ENCODE data around the gene CTNNA3.

Gene CTNNA3

GRCh38 chr10:65907199-65907712 lies 1788.7 kb downstream of the CTNNA3 start:
- 76% methylated on average over 4 of the region's 8 CpGs for WGBS (ENCODE audit: insufficient coverage)
- Histone ChIP-seq H3K4me1 (ENCODE audit: control extremely low read depth in 1 of 4, control insufficient read depth in 4 of 4, insufficient read depth in 4 of 4, low read length in 3 of 4) (peaks cover 0 to 10% (median 5%) of the 10 kb centered on the region in 4 experiments), H3K27me3 (replicated peaks in 2 of 5; ENCODE audit: control insufficient read depth in 4 of 5, insufficient read depth in 5 of 5, low read length in 4 of 5) (no peaks in the 10 kb centered on the region), H3K36me3 (ENCODE audit: control insufficient read depth in 4 of 4, insufficient read depth in 4 of 4, low read length in 3 of 4) (no peaks in the 10 kb centered on the region), H3K4me3 (ENCODE audit: control insufficient read depth in 1 of 7, extremely low read depth in 1 of 7, insufficient read depth in 4 of 7, low read depth in 2 of 7, low read length in 6 of 7) (no peak overlapping the region), H3K9me3 (ENCODE audit: control extremely low read depth in 1 of 5, control insufficient read depth in 4 of 5, insufficient read depth in 2 of 5, low read depth in 1 of 5, low read length in 4 of 5) (no peaks in the 10 kb centered on the region), H3K27ac (ENCODE audit: insufficient read depth in 1 of 2, low read depth in 1 of 2, low read length in 2 of 2, poor library complexity in 1 of 2, severe bottlenecking in 2 of 2) (no peak overlapping the region)
- ChIA-PET CTCF (no interaction called here), POLR2A (no interaction called here)
- no peak for DNase-seq

GRCh38 chr10:65903620-65904019 lies 1792.4 kb downstream of the CTNNA3 start:
- H3K9me3 ChIP-seq (ENCODE audit: control extremely low read depth in 1 of 5, control insufficient read depth in 4 of 5, insufficient read depth in 2 of 5, low read depth in 1 of 5, low read length in 4 of 5) = no peaks in the 10 kb centered on the region
- peaks cover 0 to 3% (median 1%) of the 10 kb centered on the region in 4 experiments for H3K4me1 ChIP-seq (ENCODE audit: control extremely low read depth in 1 of 4, control insufficient read depth in 4 of 4, insufficient read depth in 4 of 4, low read length in 3 of 4)
- H3K36me3 ChIP-seq (ENCODE audit: control insufficient read depth in 4 of 4, insufficient read depth in 4 of 4, low read length in 3 of 4) = no peaks in the 10 kb centered on the region
- H3K4me3 ChIP-seq (ENCODE audit: control insufficient read depth in 1 of 7, extremely low read depth in 1 of 7, insufficient read depth in 4 of 7, low read depth in 2 of 7, low read length in 6 of 7) = no peak overlapping the region
- H3K27me3 ChIP-seq (replicated peaks in 2 of 5; ENCODE audit: control insufficient read depth in 4 of 5, insufficient read depth in 5 of 5, low read length in 4 of 5) = no peaks in the 10 kb centered on the region
- no peak overlapping the region for H3K27ac ChIP-seq (ENCODE audit: insufficient read depth in 1 of 2, low read depth in 1 of 2, low read length in 2 of 2, poor library complexity in 1 of 2, severe bottlenecking in 2 of 2)
- no peak for DNase-seq
- ChIA-PET POLR2A (no interaction called here), CTCF (interaction anchor here (1.2 kb wide), 1 partner anchor 9 kb away, joined by 3 read pairs; no protein-coding TSS in a partner anchor)
- 100% methylated on average over 2 of the region's 4 CpGs for WGBS (ENCODE audit: insufficient coverage)

GRCh38 chr10:65900271-65900670 lies 1795.7 kb downstream of the CTNNA3 start:
- Histone ChIP-seq H3K27me3 (replicated peaks in 2 of 5; ENCODE audit: control insufficient read depth in 4 of 5, insufficient read depth in 5 of 5, low read length in 4 of 5) (no peaks in the 10 kb centered on the region), H3K27ac (ENCODE audit: insufficient read depth in 1 of 2, low read depth in 1 of 2, low read length in 2 of 2, poor library complexity in 1 of 2, severe bottlenecking in 2 of 2) (no peak overlapping the region), H3K4me3 (ENCODE audit: control insufficient read depth in 1 of 7, extremely low read depth in 1 of 7, insufficient read depth in 4 of 7, low read depth in 2 of 7, low read length in 6 of 7) (no peak overlapping the region), H3K9me3 (ENCODE audit: control extremely low read depth in 1 of 5, control insufficient read depth in 4 of 5, insufficient read depth in 2 of 5, low read depth in 1 of 5, low read length in 4 of 5) (no peaks in the 10 kb centered on the region), H3K36me3 (ENCODE audit: control insufficient read depth in 4 of 4, insufficient read depth in 4 of 4, low read length in 3 of 4) (no peaks in the 10 kb centered on the region), H3K4me1 (ENCODE audit: control extremely low read depth in 1 of 4, control insufficient read depth in 4 of 4, insufficient read depth in 4 of 4, low read length in 3 of 4) (peaks cover 0 to 8% (median 1%) of the 10 kb centered on the region in 4 experiments)
- no peak for DNase-seq
- POLR2A ChIA-PET = no interaction called here
- CTCF ChIA-PET = no interaction called here
- 77% methylated on average over 7 of the region's 7 CpGs for WGBS (ENCODE audit: insufficient coverage)

- H3K4me3 ChIP-seq (ENCODE audit: control insufficient read depth in 1 of 7, extremely low read depth in 1 of 7, insufficient read depth in 4 of 7, low read depth in 2 of 7, low read length in 6 of 7) = no peak overlapping the region
- peak; percentile 11 to 61 (median 49) for DNase-seq
- ChIA-PET CTCF (no interaction called here), POLR2A (no interaction called here)
- no peaks in the 10 kb centered on the region for H3K36me3 ChIP-seq (ENCODE audit: control insufficient read depth in 4 of 4, insufficient read depth in 4 of 4, low read length in 3 of 4)
- H3K4me1 ChIP-seq (ENCODE audit: control extremely low read depth in 1 of 4, control insufficient read depth in 4 of 4, insufficient read depth in 4 of 4, low read length in 3 of 4) = peaks cover 0 to 8% (median 1%) of the 10 kb centered on the region in 4 experiments
- no peaks in the 10 kb centered on the region for H3K9me3 ChIP-seq (ENCODE audit: control extremely low read depth in 1 of 5, control insufficient read depth in 4 of 5, insufficient read depth in 2 of 5, low read depth in 1 of 5, low read length in 4 of 5)
- WGBS (ENCODE audit: insufficient coverage) = no CpG with 5 or more reads among the region's 1 CpG
- no peaks in the 10 kb centered on the region for H3K27me3 ChIP-seq (replicated peaks in 2 of 5; ENCODE audit: control insufficient read depth in 4 of 5, insufficient read depth in 5 of 5, low read length in 4 of 5)
- H3K27ac ChIP-seq (ENCODE audit: insufficient read depth in 1 of 2, low read depth in 1 of 2, low read length in 2 of 2, poor library complexity in 1 of 2, severe bottlenecking in 2 of 2) = no peak overlapping the region
These were observed 1797.9 kb downstream of the CTNNA3 start for GRCh38 chr10:65898055-65898454.

GRCh38 chr10:65894961-65895360 lies 1801.0 kb downstream of the CTNNA3 start:
- ChIA-PET CTCF (interaction anchor here (1.7 kb wide), 1 partner anchor 9 kb away, joined by 3 read pairs; no protein-coding TSS in a partner anchor), POLR2A (no interaction called here)
- no peaks in the 10 kb centered on the region for H3K9me3 ChIP-seq (ENCODE audit: control extremely low read depth in 1 of 5, control insufficient read depth in 4 of 5, insufficient read depth in 2 of 5, low read depth in 1 of 5, low read length in 4 of 5)
- H3K4me3 ChIP-seq (ENCODE audit: control insufficient read depth in 1 of 7, extremely low read depth in 1 of 7, insufficient read depth in 4 of 7, low read depth in 2 of 7, low read length in 6 of 7) = no peak overlapping the region
- 100% methylated on average over 3 of the region's 7 CpGs for WGBS (ENCODE audit: insufficient coverage)
- no peak for DNase-seq
- H3K27ac ChIP-seq (ENCODE audit: insufficient read depth in 1 of 2, low read depth in 1 of 2, low read length in 2 of 2, poor library complexity in 1 of 2, severe bottlenecking in 2 of 2) = no peak overlapping the region
- H3K27me3 ChIP-seq (replicated peaks in 2 of 5; ENCODE audit: control insufficient read depth in 4 of 5, insufficient read depth in 5 of 5, low read length in 4 of 5) = no peaks in the 10 kb centered on the region
- peaks cover 0 to 15% (median 4%) of the 10 kb centered on the region in 4 experiments for H3K4me1 ChIP-seq (ENCODE audit: control extremely low read depth in 1 of 4, control insufficient read depth in 4 of 4, insufficient read depth in 4 of 4, low read length in 3 of 4)
- no peaks in the 10 kb centered on the region for H3K36me3 ChIP-seq (ENCODE audit: control insufficient read depth in 4 of 4, insufficient read depth in 4 of 4, low read length in 3 of 4)

- peaks cover 0 to 13% (median 4%) of the 10 kb centered on the region in 4 experiments for H3K4me1 ChIP-seq (ENCODE audit: control extremely low read depth in 1 of 4, control insufficient read depth in 4 of 4, insufficient read depth in 4 of 4, low read length in 3 of 4)
- 78% methylated on average over 2 of the region's 4 CpGs for WGBS (ENCODE audit: insufficient coverage)
- no peaks in the 10 kb centered on the region for H3K9me3 ChIP-seq (ENCODE audit: control extremely low read depth in 1 of 5, control insufficient read depth in 4 of 5, insufficient read depth in 2 of 5, low read depth in 1 of 5, low read length in 4 of 5)
- H3K27me3 ChIP-seq (replicated peaks in 2 of 5; ENCODE audit: control insufficient read depth in 4 of 5, insufficient read depth in 5 of 5, low read length in 4 of 5) = no peaks in the 10 kb centered on the region
- POLR2A ChIA-PET = no interaction called here
- no peak overlapping the region for H3K4me3 ChIP-seq (ENCODE audit: control insufficient read depth in 1 of 7, extremely low read depth in 1 of 7, insufficient read depth in 4 of 7, low read depth in 2 of 7, low read length in 6 of 7)
- CTCF ChIA-PET = interaction anchor here (1.7 kb wide), 1 partner anchor 10 kb away, joined by 3 read pairs; no protein-coding TSS in a partner anchor
- no peak overlapping the region for H3K27ac ChIP-seq (ENCODE audit: insufficient read depth in 1 of 2, low read depth in 1 of 2, low read length in 2 of 2, poor library complexity in 1 of 2, severe bottlenecking in 2 of 2)
- DNase-seq = no peak
- no peaks in the 10 kb centered on the region for H3K36me3 ChIP-seq (ENCODE audit: control insufficient read depth in 4 of 4, insufficient read depth in 4 of 4, low read length in 3 of 4)
These were observed 1801.6 kb downstream of the CTNNA3 start for GRCh38 chr10:65894379-65894778.

GRCh38 chr10:65893676-65894075 lies 1802.3 kb downstream of the CTNNA3 start:
- no CpG with 5 or more reads among the region's 3 CpGs for WGBS (ENCODE audit: insufficient coverage)
- Histone ChIP-seq H3K36me3 (ENCODE audit: control insufficient read depth in 4 of 4, insufficient read depth in 4 of 4, low read length in 3 of 4) (no peaks in the 10 kb centered on the region), H3K4me3 (ENCODE audit: control insufficient read depth in 1 of 7, extremely low read depth in 1 of 7, insufficient read depth in 4 of 7, low read depth in 2 of 7, low read length in 6 of 7) (no peak overlapping the region), H3K27ac (ENCODE audit: insufficient read depth in 1 of 2, low read depth in 1 of 2, low read length in 2 of 2, poor library complexity in 1 of 2, severe bottlenecking in 2 of 2) (no peak overlapping the region), H3K4me1 (ENCODE audit: control extremely low read depth in 1 of 4, control insufficient read depth in 4 of 4, insufficient read depth in 4 of 4, low read length in 3 of 4) (peaks cover 0 to 13% (median 4%) of the 10 kb centered on the region in 4 experiments), H3K27me3 (replicated peaks in 2 of 5; ENCODE audit: control insufficient read depth in 4 of 5, insufficient read depth in 5 of 5, low read length in 4 of 5) (no peaks in the 10 kb centered on the region), H3K9me3 (ENCODE audit: control extremely low read depth in 1 of 5, control insufficient read depth in 4 of 5, insufficient read depth in 2 of 5, low read depth in 1 of 5, low read length in 4 of 5) (no peaks in the 10 kb centered on the region)
- ChIA-PET CTCF (interaction anchor here (1.7 kb wide), 1 partner anchor 10 kb away, joined by 3 read pairs; no protein-coding TSS in a partner anchor), POLR2A (no interaction called here)
- DNase-seq = no peak
